Glutamatergic neuron (in vitro differentiated cells): ENCODE data around the gene RFNG. TPM values are rescaled to one million over a fixed set of nuclear protein-coding genes. Genes with fewer than 3 reads are reported as not detected.

ENCODE experiments used
- DNase-seq: peaks from one replicate; pipeline ENCODE4 v3.0.0; 2022
- H3K27ac Mint-ChIP-seq: one replicate; pipeline ENCODE4 v1.8.0; 2020; ENCODE audit warnings: mild to moderate bottlenecking, mixed read lengths, inconsistent platforms; ENCODE audit not compliant: unreplicated experiment
- H3K27me3 Mint-ChIP-seq: one replicate; pipeline ENCODE4 v1.8.0; 2020; ENCODE audit warnings: mild to moderate bottlenecking, moderate library complexity, mixed read lengths, inconsistent platforms; ENCODE audit not compliant: unreplicated experiment
- H3K36me3 Mint-ChIP-seq: one replicate; pipeline ENCODE4 v1.8.0; 2020; ENCODE audit warnings: mild to moderate bottlenecking, mixed read lengths, inconsistent platforms; ENCODE audit not compliant: unreplicated experiment
- H3K4me1 Mint-ChIP-seq: one replicate; pipeline ENCODE4 v1.8.0; 2020; ENCODE audit warnings: mild to moderate bottlenecking, low read depth, mixed read lengths, inconsistent platforms; ENCODE audit not compliant: unreplicated experiment
- H3K4me3 Mint-ChIP-seq: one replicate; pipeline ENCODE4 v1.8.0; 2020; ENCODE audit warnings: mild to moderate bottlenecking, mixed read lengths, inconsistent platforms; ENCODE audit not compliant: unreplicated experiment
- H3K9me3 Mint-ChIP-seq: one replicate; pipeline ENCODE4 v1.8.0; 2020; ENCODE audit warnings: mild to moderate bottlenecking, moderate library complexity, mixed read lengths, inconsistent platforms; ENCODE audit not compliant: unreplicated experiment
- CTCF ChIP-seq: fragments of 200-600 bp; sonication (generic); IDR thresholded peaks from one replicate; pipeline ENCODE4 v1.5.0; 2021; ENCODE audit not compliant: partially characterized antibody, unreplicated experiment
- total RNA-seq: library from RNA; stranded (reverse); fragmentation: NEBNext Ultra II Directional; extraction: Animal tissue kit (Norgen Biotek cat#: 25700); gene quantifications from one replicate; pipeline ENCODE4 v1.2.1, GENCODE V29; 2021; ENCODE audit not compliant: unreplicated experiment

Gene RFNG
- total RNA-seq, 1 donor from 2014 or later = 50.8 TPM

- Mint-ChIP-seq H3K27ac (no peak overlapping the region), H3K36me3 (no peaks in the 10 kb centered on the region), H3K4me1 (peaks cover 10% of the 10 kb centered on the region), H3K9me3 (peaks cover 5% of the 10 kb centered on the region), H3K4me3 (no peak overlapping the region), H3K27me3 (peaks cover 5% of the 10 kb centered on the region)
- DNase-seq = no peak
- TF ChIP-seq CTCF = no peak
These were observed 43.2 kb downstream of the RFNG start for GRCh38 chr17:82008258-82008940.

- DNase-seq = no peak
- TF ChIP-seq CTCF = no peak
- Mint-ChIP-seq H3K4me1 (peaks cover 10% of the 10 kb centered on the region), H3K27me3 (peaks cover 5% of the 10 kb centered on the region), H3K4me3 (no peak overlapping the region), H3K27ac (no peak overlapping the region), H3K36me3 (no peaks in the 10 kb centered on the region), H3K9me3 (peaks cover 5% of the 10 kb centered on the region)
These were observed 43.9 kb downstream of the RFNG start for GRCh38 chr17:82007495-82008257.

GRCh38 chr17:82007228-82007494 lies 44.5 kb downstream of the RFNG start:
- Mint-ChIP-seq H3K4me3 (no peak overlapping the region), H3K27me3 (peaks cover 5% of the 10 kb centered on the region), H3K4me1 (peaks cover 10% of the 10 kb centered on the region), H3K9me3 (peaks cover 5% of the 10 kb centered on the region), H3K36me3 (no peaks in the 10 kb centered on the region), H3K27ac (no peak overlapping the region)
- TF ChIP-seq CTCF = no peak
- DNase-seq = no peak

GRCh38 chr17:82006468-82007227 lies 45.0 kb downstream of the RFNG start:
- no peaks in the 10 kb centered on the region for H3K36me3 Mint-ChIP-seq
- H3K27ac Mint-ChIP-seq = peak overlapping the region; percentile 81
- DNase-seq = no peak
- peaks cover 5% of the 10 kb centered on the region for H3K27me3 Mint-ChIP-seq
- peak overlapping the region; percentile 60 for H3K4me3 Mint-ChIP-seq
- no peak for TF ChIP-seq CTCF
- H3K9me3 Mint-ChIP-seq = peaks cover 5% of the 10 kb centered on the region
- peaks cover 10% of the 10 kb centered on the region for H3K4me1 Mint-ChIP-seq
